Endothelial cell of umbilical vein (primary cell): ENCODE data around the gene IRF2. TPM values are rescaled to one million over a fixed set of nuclear protein-coding genes. Genes with fewer than 3 reads are reported as not detected.

ENCODE experiments used
- BruUV-seq: library from RNA; stranded (reverse); fragments of 400-500 nt; replicated peaks from 2 replicates; lab custom pipeline; 2021; lab: Mats Ljungman, UMichigan
- CTCF ChIA-PET: fragments of 300-600, 350-600 bp; sonication (Branson Sonifier 250); formaldehyde crosslinking; loops from one replicate; lab custom pipeline; 2021; ENCODE audit warnings: antibody characterized with exemption, inconsistent platforms; lab: Charles Lee
- POLR2A ChIA-PET: fragments of 300-600, 350-600 bp; sonication (Branson Sonifier 250); formaldehyde crosslinking; loops from one replicate; lab custom pipeline; 2021; ENCODE audit warnings: antibody characterized with exemption, inconsistent platforms; lab: Charles Lee
- DNase-seq: peaks from one replicate; pipeline ENCODE4 v3.0.0-alpha.2; 2011; ENCODE audit warnings: low read depth, low spot score
- FAIRE-seq: peaks from 2 replicates; lab custom pipeline; 2011; peaks lifted over from hg19 to GRCh38; lab: Jason Lieb, UNC
- H2AFZ ChIP-seq: 2 replicates; pipeline ENCODE4 v1.6.0; 2012; ENCODE audit warnings: low read depth, low read length, control low read depth, inconsistent platforms
- H3K27ac ChIP-seq: 2 replicates; pipeline ENCODE4 v1.5.1; 2011; ENCODE audit warnings: low read depth, mild to moderate bottlenecking, control low read depth, low read length, moderate library complexity; ENCODE audit not compliant: insufficient read depth
- H3K27me3 ChIP-seq, 2 experiments: 2 replicates each; pipeline versions ENCODE4 v1.6.0 to v1.6.1; 2011; ENCODE audit warnings: low read length in 2 of 2, mixed read lengths in 1 of 2; ENCODE audit not compliant: control insufficient read depth in 2 of 2, insufficient read depth in 2 of 2
- H3K36me3 ChIP-seq, 2 experiments: 2 replicates in 1 of 2; 3 replicates in 1 of 2; pipeline ENCODE4 v1.5.1; 2011; ENCODE audit warnings: low read length in 2 of 2, mild to moderate bottlenecking in 1 of 2, moderate library complexity in 1 of 2; ENCODE audit not compliant: control insufficient read depth in 2 of 2, insufficient read depth in 2 of 2; ENCODE audit errors: extremely low read depth in 1 of 2
- H3K4me1 ChIP-seq: 3 replicates; pipeline ENCODE4 v1.5.1; 2011; ENCODE audit warnings: mild to moderate bottlenecking, low read length; ENCODE audit not compliant: control insufficient read depth, insufficient read depth; ENCODE audit errors: extremely low read depth
- H3K4me2 ChIP-seq: 2 replicates; pipeline ENCODE4 v1.6.1; 2011; ENCODE audit warnings: low read length, control low read depth, mixed read lengths; ENCODE audit not compliant: insufficient read depth
- H3K4me3 ChIP-seq, 3 experiments: fragments of 200-600 bp in 1 of 3; sonication (generic), shearing (Covaris generic) in 1 of 3; replicated peaks in 1 of 3; 2 replicates each; pipeline ENCODE4 v1.5.1; 2011 to 2016; ENCODE audit warnings: control low read depth in 3 of 3, low read length in 3 of 3, mild to moderate bottlenecking in 2 of 3, inconsistent platforms in 1 of 3, low read depth in 1 of 3, moderate library complexity in 1 of 3; ENCODE audit not compliant: insufficient read depth in 1 of 3
- H3K79me2 ChIP-seq: 2 replicates; pipeline ENCODE4 v1.6.0; 2012; ENCODE audit warnings: low read length, inconsistent platforms; ENCODE audit not compliant: control insufficient read depth, insufficient read depth
- H3K9ac ChIP-seq: replicated peaks from 2 replicates; pipeline ENCODE3; 2011; ENCODE audit warnings: low read length, control low read depth; ENCODE audit not compliant: insufficient read depth; ENCODE audit errors: extremely low read depth
- H3K9me1 ChIP-seq: replicated peaks from 3 replicates; pipeline ENCODE4 v1.6.0; 2011; ENCODE audit warnings: mild to moderate bottlenecking, low read length; ENCODE audit not compliant: control insufficient read depth, insufficient read depth; ENCODE audit errors: extremely low read depth
- H3K9me3 ChIP-seq: replicated peaks from 2 replicates; pipeline ENCODE4 v1.5.1; 2012; ENCODE audit warnings: low read length, inconsistent platforms; ENCODE audit not compliant: control insufficient read depth, insufficient read depth
- H4K20me1 ChIP-seq: replicated peaks from 2 replicates; pipeline ENCODE3; 2011; ENCODE audit warnings: mild to moderate bottlenecking, low read length; ENCODE audit not compliant: control insufficient read depth, insufficient read depth; ENCODE audit errors: extremely low read depth
- EZH2 ChIP-seq: IDR thresholded peaks from 2 replicates; pipeline ENCODE4 v1.6.1; 2012; ENCODE audit warnings: borderline replicate concordance, low read depth, mild to moderate bottlenecking, moderate library complexity, low read length, inconsistent platforms; ENCODE audit not compliant: severe bottlenecking
- FOS ChIP-seq: IDR thresholded peaks from 2 replicates; pipeline ENCODE4 v1.6.1; 2011; ENCODE audit warnings: mild to moderate bottlenecking, low read length, moderate library complexity, borderline replicate concordance; ENCODE audit not compliant: insufficient read depth
- GATA2 ChIP-seq: IDR thresholded peaks from 2 replicates; pipeline ENCODE4 v1.7.0; 2011; ENCODE audit warnings: low read depth, mild to moderate bottlenecking, moderate library complexity, mixed read lengths, low read length; ENCODE audit not compliant: insufficient read length, insufficient read depth
- JUN ChIP-seq: IDR thresholded peaks from 2 replicates; pipeline ENCODE4 v1.6.1; 2011; ENCODE audit warnings: borderline replicate concordance, low read depth; ENCODE audit not compliant: insufficient read length, insufficient read depth
- MYC ChIP-seq: IDR thresholded peaks from one replicate; pipeline ENCODE4 v1.6.1; 2011; ENCODE audit warnings: mild to moderate bottlenecking, low read depth, low read length
- POLR2A ChIP-seq: IDR thresholded peaks from 2 replicates; pipeline ENCODE4 v1.6.1; 2012; ENCODE audit warnings: low read depth, mild to moderate bottlenecking, control low read depth, low read length
- POLR2AphosphoS5 ChIP-seq: IDR thresholded peaks from 2 replicates; pipeline ENCODE4 v1.6.1; 2012; ENCODE audit warnings: low read depth, mild to moderate bottlenecking, control low read depth, low read length, moderate library complexity; ENCODE audit not compliant: insufficient read depth
- dilution Hi-C: fragments of 300-500 bp; cut with MboI; formaldehyde crosslinking; loops from one replicate; pipeline ENCODE4 v1.15.0; 2019; ENCODE audit warnings: low sequenced_read_pairs; ENCODE audit not compliant: extremely low pct_ligation_motif_present
- intact Hi-C: fragments of 100-400 bp; cut with micrococcal nuclease; formaldehyde crosslinking; loops from one replicate; pipeline ENCODE4 v1.10.0; 2022
- polyA plus RNA-seq, 4 experiments: library from polyadenylated mRNA; depleted of rRNA in 3 of 4; stranded (reverse) in 3 of 4; unstranded in 1 of 4; fragments of >200 nt; gene quantifications; 2 replicates each; pipeline versions ENCODE4 v1.2.1 to v1.2.3, GENCODE V29; 2011 to 2012; ENCODE audit warnings: missing spikeins in 1 of 4
- total RNA-seq: library from RNA; stranded (reverse); gene quantifications from 2 replicates; pipeline ENCODE4 v1.2.3, GENCODE V29; 2021
- TF ChIP-seq, protein P1 (sequence below): IDR thresholded peaks from 2 replicates; pipeline ENCODE4 v1.6.1; 2011; ENCODE audit not compliant: insufficient read depth, insufficient read length
- TF ChIP-seq, protein P2 (sequence below), 2 donors: IDR thresholded peaks; 1 replicate in 1 of 2; 2 replicates in 1 of 2; pipeline ENCODE4 v1.5.1; 2011; ENCODE audit warnings: low read length in 2 of 2, mild to moderate bottlenecking in 2 of 2, moderate library complexity in 2 of 2, control low read depth in 1 of 2, inconsistent platforms in 1 of 2, low read depth in 1 of 2; ENCODE audit not compliant: insufficient read depth in 1 of 2; ENCODE audit errors: extremely low read depth in 1 of 2

IRF2 gene
- total and polyA plus RNA-seq, 2 donors (not counting 3 experiments of a cell fraction or from before 2014, with no cell fraction given), result 26.9 to 27.6 TPM

GRCh38 chr4:184408021-184408683, 66.2 kb downstream of the IRF2 start:
- TF ChIP-seq, protein P1, sequence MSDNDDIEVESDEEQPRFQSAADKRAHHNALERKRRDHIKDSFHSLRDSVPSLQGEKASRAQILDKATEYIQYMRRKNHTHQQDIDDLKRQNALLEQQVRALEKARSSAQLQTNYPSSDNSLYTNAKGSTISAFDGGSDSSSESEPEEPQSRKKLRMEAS, result no peak
- peak; percentile 57 for TF ChIP-seq FOS
- H3K4me2 ChIP-seq, result peak overlapping the region; percentile 2
- peak overlapping the region; percentile 6 for H3K27ac ChIP-seq
- peaks cover 25% of the 10 kb centered on the region for H3K4me1 ChIP-seq
- H4K20me1 ChIP-seq, result no peaks in the 10 kb centered on the region
- dilution Hi-C loops (no loop called here), intact Hi-C loops (loop anchor here (1.0 to 2.0 kb wide), 3 partner anchors 25 to 143 kb away; partner anchors contain the start of gene IRF2)
- no peak overlapping the region for H3K9ac ChIP-seq
- no TSS peak for BruUV-seq
- ChIA-PET CTCF (interaction anchor here (1.2 to 3.0 kb wide), 3 partner anchors 120 to 144 kb away, joined by 4 to 11 read pairs (median 6); no protein-coding TSS in a partner anchor), POLR2A (no interaction called here)
- H3K9me1 ChIP-seq, result no peaks in the 10 kb centered on the region
- H3K27me3 ChIP-seq, result no peaks in the 10 kb centered on the region
- FAIRE-seq, result peak; percentile 73
- no peaks in the 10 kb centered on the region for H3K79me2 ChIP-seq
- no peak overlapping the region for H3K4me3 ChIP-seq
- H3K36me3 ChIP-seq, result peaks cover 8 to 15% of the 10 kb centered on the region in 2 experiments
- H2AFZ ChIP-seq, result no peak overlapping the region
- H3K9me3 ChIP-seq, result no peaks in the 10 kb centered on the region
- peak; percentile 21 for DNase-seq

DNA sequence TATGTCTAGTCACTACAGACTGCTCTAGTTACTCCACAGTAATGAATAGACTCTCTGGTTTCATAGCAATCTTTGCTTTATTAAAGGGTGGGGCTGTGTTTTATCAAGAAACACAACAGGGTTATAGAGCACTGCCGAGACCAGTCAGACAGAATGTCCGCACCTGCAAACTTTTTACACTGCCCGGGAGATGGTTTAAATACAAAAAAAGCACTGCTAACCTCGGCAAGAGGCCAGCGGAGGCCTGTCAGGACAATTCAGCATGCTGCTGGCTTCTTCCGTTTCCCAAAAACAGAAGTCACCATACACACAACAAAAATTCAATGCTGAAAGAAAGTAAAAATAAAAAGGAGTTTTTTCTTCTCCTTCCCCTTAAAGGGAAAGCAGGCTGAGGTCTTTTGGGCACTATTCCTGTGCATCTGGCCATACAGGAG, 67.4 kb downstream of the IRF2 start:
- Histone ChIP-seq H3K27ac (no peak overlapping the region), H3K27me3 (no peaks in the 10 kb centered on the region), H3K4me3 (no peak overlapping the region), H3K79me2 (no peaks in the 10 kb centered on the region), H3K9me1 (no peaks in the 10 kb centered on the region), H3K36me3 (peaks cover 8 to 10% of the 10 kb centered on the region in 2 experiments), H3K9ac (no peak overlapping the region), H4K20me1 (no peaks in the 10 kb centered on the region), H3K4me1 (peaks cover 25% of the 10 kb centered on the region), H3K4me2 (no peak overlapping the region), H3K9me3 (no peaks in the 10 kb centered on the region), H2AFZ (no peak overlapping the region)
- dilution Hi-C loops, result no loop called here
- DNase-seq (no peak), FAIRE-seq (no peak)
- TF ChIP-seq GATA2, result no peak
- no peak for TF ChIP-seq EZH2
- TF ChIP-seq, protein P1, result no peak
- TF ChIP-seq POLR2AphosphoS5, result no peak
- no peak for TF ChIP-seq JUN
- no peak for TF ChIP-seq POLR2A
- no peak for TF ChIP-seq FOS
- TF ChIP-seq MYC, result no peak
- TF ChIP-seq, protein P2, sequence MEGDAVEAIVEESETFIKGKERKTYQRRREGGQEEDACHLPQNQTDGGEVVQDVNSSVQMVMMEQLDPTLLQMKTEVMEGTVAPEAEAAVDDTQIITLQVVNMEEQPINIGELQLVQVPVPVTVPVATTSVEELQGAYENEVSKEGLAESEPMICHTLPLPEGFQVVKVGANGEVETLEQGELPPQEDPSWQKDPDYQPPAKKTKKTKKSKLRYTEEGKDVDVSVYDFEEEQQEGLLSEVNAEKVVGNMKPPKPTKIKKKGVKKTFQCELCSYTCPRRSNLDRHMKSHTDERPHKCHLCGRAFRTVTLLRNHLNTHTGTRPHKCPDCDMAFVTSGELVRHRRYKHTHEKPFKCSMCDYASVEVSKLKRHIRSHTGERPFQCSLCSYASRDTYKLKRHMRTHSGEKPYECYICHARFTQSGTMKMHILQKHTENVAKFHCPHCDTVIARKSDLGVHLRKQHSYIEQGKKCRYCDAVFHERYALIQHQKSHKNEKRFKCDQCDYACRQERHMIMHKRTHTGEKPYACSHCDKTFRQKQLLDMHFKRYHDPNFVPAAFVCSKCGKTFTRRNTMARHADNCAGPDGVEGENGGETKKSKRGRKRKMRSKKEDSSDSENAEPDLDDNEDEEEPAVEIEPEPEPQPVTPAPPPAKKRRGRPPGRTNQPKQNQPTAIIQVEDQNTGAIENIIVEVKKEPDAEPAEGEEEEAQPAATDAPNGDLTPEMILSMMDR (IDR thresholded peaks at IDR 0.05; ENCODE audit: extremely low read depth in 1 of 2, insufficient read depth in 1 of 2, low read depth in 1 of 2, low read length in 2 of 2), result no peak
- POLR2A ChIA-PET, result no interaction called here
- CTCF ChIA-PET, result no interaction called here
- intact Hi-C loops, result loop anchor here (1.0 kb wide), 1 partner anchor 52 kb away; no protein-coding TSS in a partner anchor
- no TSS peak for BruUV-seq
